ENCODE results near the gene TBX20. TPM values are rescaled to one million over a fixed set of nuclear protein-coding genes. Genes with fewer than 3 reads are reported as not detected.

TBX20 gene
- total RNA-seq, 2 experiments from 2014 or later, result 0.17 to 0.27 TPM

Other genes starting within 250 kb of the TBX20 start
- gene DPY19L1, start 216.6 kb downstream of the TBX20 start, total RNA-seq, result 10 to 100 TPM; 12.8 to 16.4 TPM